ENCODE data around the gene GFRA1.

Gene GFRA1

GRCh38 chr10:116272440-116273283 lies at the start of gene GFRA1:
TSS of gene GFRA1 (minus strand) at chr10:116273206. CDS start at chr10:116272029, 1,177 bp downstream.
- DNase-seq (ENCODE audit: low read depth in 2 of 2): no peak

DNA sequence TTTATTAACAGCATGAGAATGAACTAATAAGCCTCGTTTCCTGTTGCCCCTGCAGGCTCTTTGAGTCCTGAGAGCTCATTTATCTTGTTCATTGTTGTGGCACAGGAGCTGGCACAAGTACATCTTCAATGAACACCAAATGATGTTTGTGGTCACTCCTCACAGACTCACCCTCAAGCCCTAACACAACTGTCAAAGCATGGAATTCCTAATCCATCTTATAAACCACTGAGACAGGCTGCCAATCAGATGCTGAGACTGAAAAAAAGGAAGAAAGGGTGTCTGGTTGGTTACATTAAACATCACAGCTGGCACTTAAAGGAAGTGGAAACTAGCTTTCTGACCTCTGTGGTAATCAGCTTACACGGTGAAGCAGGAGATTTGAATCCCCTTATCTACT lies 43.5 kb upstream of the GFRA1 start:
- DNase-seq (ENCODE audit: low read depth in 2 of 2): no peak

DNA sequence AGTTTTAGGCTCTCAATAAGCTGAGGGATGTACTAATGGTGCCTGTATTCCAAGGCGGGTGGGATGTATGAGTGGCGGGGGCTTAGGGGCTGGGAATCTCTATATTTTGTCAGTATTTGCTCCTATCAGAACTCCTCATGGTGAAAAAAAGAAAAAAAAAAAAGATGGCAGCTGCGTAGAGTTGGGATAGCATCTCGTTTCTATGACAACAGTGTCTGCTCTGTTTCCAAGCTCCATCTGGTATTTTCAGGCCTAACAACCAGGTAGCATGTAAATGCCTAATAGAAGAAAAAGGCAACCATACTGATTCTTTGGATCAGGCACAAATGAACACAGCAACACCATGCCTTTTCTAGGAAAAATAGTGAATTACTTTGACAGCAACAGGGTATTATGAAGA lies 39.5 kb upstream of the GFRA1 start:
- DNase-seq (ENCODE audit: low read depth in 2 of 2): no peak

DNA sequence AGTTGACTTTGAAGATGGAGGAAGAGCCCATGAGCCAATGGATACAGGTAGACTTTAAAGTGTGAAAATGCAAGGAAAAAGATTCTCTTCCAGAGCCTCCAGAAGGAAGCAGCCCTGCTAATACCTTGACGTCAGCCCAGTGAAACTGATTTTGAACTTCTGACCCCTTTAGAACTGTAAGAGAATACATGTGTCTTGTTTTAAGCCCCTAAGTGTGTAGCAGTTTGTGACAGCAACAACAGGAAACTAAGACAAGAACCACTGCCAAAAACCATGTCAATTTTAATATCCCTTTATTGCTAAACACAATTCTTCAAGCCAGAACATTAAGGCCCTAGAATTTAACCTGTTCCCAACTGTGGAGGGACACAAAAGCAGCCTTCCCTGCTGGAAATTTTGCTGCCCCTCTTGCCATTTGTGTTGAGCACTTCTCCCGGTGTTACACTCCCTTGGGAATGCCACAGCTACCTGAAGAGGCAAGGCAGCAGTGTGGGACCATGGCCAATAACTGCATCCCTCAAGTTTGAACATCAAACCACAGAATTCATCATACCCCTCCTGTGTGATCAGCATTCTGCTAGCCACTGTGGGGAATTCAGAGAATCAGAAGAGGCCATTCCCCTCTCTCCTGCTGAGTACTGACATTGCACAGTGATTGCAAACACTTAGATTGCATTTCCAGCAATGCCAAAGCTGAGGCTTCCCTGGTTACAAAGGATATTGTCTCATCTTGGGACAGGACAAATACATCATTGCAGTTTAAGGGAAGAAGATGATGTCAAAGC lies 38.9 kb upstream of the GFRA1 start:
- DNase-seq (ENCODE audit: low read depth in 2 of 2): no peak

DNA sequence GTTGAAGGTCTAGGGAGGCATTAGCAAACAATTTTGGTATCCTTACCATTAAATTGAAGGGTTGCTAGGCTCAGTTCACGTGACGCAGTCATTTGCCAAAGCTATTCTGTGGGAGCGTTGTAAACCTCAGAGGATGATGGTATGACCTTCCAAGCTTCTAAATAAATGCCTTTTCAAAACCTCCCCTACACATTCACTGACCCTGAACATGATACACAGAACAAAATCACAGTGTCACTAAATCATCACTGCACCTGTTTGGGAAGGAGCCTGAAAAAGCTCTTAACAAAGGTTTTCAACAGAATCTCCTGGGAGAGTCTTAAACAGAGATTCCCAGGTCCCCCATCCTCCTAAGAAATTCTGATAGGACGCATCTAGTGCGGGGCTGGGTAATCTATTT lies 38.0 kb upstream of the GFRA1 start:
- DNase-seq (ENCODE audit: low read depth in 2 of 2): no peak

DNA sequence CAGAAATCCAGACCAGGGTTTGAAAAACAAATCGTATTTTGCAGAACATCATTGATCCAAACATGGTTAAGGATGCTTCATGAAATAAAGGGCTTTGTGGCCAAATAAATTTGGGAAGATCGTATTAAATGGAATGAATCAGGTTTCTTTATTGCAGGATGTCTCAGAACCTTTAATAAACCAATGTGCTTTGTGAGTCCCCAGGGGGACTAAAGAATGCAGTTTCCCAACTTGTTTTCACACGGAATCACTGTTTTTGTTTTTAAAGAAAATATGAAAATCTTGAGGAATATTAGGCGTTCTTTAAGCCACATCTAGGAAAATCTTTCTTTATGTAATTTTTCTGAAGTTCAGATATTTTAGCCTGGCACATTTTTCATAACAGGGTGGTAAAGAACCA lies 34.4 kb upstream of the GFRA1 start:
- DNase-seq (ENCODE audit: low read depth in 2 of 2): no peak

DNA sequence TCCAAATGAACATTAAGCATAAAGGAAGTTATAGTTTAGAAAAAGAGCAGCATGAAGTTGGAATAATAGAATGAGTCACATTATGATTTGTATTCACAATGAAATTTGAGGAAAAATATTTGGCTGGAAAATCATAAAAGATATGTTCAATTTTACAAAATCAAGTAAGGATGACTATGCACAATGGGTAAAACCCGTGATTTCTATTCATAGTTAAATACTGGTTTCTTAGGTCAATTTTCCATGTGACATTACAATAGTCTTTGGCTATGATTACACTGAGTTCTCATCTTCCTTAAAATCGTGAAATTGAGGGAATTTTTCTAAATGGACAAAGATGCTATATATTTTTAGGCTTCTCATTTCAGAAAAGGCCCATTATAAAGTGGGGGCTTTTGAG lies 33.8 kb upstream of the GFRA1 start:
- no peak for DNase-seq (ENCODE audit: low read depth in 2 of 2)

DNA sequence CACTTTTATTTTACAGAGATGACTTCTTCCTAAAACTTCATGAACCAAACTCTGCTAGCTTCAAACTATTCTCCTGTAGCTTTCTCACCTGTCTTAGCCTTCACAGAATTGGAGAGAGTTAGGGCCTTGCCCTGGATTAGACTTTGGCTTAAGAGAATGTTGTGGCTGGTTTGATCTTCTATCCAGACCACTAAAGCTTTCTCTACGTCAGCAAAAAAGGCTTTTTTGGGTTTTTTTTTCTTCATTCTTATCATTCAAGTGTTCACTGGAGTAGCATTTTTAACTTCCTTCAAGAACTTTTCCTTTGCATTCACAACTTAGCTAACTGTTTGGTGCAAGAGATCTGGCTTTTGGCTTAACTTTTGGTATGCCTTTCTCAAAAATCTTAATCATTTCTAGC lies 31.9 kb upstream of the GFRA1 start:
- no peak for DNase-seq (ENCODE audit: low read depth in 2 of 2)

DNA sequence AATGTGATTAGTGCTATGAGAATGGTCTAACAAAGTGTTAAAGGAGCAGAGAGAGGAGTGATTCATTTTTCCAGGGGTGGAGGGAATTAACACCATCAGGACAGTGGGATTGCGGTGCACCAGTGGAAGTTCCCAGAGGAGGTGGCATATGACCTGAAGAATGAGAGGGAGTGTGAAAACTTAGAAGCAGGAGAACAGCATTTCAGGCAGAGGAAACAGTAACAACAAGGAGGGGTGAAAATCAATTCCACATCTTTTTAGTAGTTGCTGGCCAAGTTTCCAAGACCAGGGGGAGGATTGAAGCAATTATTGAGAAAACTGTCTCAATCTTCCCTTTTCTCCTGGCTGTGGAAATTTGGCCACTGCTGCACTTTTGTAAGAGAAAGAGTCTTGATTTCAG lies 27.5 kb upstream of the GFRA1 start:
- DNase-seq (ENCODE audit: low read depth in 2 of 2): no peak

GRCh38 chr10:116298586-116298985 lies 25.6 kb upstream of the GFRA1 start:
- DNase-seq (ENCODE audit: low read depth in 2 of 2): no peak

DNA sequence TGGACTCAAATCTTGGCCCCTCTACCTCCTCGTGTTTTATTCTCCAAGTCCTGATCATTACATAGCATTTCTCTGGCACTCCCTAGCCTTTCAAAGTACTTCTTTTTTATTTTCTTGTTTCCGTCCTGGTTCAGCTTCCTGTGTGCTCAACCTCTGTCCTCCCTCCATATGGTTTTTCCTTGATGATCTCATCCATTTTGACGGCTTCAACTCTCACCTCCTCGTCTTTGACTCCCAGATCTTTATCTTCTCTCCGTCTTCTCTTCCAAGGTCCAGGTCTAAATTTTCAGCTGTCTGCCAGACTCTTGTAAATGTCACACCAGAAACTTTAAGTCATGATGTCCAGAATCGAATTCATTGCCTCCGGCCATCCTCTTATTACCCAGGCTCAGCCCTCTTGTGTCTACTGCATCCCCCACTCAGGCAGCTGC lies 23.3 kb upstream of the GFRA1 start:
- no peak for DNase-seq (ENCODE audit: low read depth in 2 of 2)

DNA sequence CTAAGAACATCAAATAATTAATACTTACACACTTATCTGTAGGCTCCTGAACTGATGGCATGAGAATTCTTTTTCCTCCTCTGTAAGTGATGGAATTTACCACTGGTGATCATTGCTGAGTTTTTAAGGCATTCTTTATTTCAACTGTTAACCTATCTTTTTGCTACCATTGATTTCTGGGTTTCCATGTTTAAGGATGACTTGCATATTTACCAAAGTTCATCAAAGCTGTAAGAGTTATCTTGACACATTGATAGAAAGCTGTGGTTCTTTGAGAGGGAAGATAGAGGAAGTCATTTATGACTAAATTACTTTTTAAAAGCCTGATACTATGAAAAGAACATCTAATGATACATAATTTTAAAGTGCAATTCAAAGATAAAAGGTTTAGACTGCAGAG lies 19.5 kb upstream of the GFRA1 start:
- no peak for DNase-seq (ENCODE audit: low read depth in 2 of 2)

DNA sequence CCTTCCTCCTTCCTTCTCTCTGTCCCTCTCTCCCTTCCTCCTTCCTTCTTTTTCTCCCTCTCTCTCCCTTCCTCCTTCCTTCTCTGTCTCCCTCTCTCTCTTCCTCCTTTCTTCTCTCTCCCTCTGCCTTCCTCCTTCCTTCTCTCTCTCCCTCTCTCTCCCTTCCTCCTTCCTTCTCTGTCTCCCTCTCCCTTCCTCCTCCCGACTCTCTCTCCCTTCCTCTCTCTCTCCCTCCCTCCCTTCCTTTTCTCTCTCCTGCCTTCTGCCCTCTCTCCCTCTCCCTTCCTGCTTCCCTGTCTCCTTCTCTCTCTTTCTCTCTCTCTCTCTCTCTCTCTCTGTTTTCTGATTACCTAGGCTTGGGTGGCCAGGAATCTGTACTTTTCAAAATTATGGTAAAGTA lies 16.6 kb upstream of the GFRA1 start:
- no peak for DNase-seq (ENCODE audit: low read depth in 2 of 2)

- no peak for DNase-seq (ENCODE audit: low read depth in 2 of 2)
Observed at GRCh38 chr10:116287906-116288501, 15.0 kb upstream of the GFRA1 start.

DNA sequence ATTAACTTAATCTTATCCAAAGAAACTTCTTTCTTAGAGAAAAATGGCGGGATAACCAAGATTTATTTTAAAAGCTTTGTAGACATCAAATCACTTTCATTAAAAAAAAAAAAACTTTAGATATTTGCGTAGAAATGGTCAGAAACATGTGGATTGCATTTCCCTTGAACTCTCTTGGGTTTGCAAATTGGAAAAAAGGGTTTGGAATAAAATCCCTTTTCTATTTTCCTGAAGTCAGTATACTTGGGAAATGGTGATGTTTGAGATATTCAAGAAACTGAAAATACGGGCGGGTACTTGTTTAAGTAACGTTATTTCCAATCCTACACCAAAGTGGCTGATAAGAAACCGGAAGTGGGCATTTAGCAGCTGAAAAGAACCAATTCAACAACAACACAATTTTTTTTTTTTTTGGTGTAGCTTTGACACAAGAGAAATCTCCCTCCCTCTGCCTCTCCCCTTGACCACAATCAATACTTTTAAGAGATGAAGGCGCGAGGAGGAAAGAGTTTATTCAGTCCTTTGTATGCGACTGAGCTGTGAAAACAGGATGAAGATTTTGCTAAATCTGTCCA lies 13.7 kb upstream of the GFRA1 start:
- no peak for DNase-seq (ENCODE audit: low read depth in 2 of 2)

- DNase-seq (ENCODE audit: low read depth in 2 of 2): no peak
Observed at GRCh38 chr10:116281775-116282174, 8.8 kb upstream of the GFRA1 start.

GRCh38 chr10:116278846-116279245 lies 5.8 kb upstream of the GFRA1 start:
- DNase-seq (ENCODE audit: low read depth in 2 of 2): no peak

DNA sequence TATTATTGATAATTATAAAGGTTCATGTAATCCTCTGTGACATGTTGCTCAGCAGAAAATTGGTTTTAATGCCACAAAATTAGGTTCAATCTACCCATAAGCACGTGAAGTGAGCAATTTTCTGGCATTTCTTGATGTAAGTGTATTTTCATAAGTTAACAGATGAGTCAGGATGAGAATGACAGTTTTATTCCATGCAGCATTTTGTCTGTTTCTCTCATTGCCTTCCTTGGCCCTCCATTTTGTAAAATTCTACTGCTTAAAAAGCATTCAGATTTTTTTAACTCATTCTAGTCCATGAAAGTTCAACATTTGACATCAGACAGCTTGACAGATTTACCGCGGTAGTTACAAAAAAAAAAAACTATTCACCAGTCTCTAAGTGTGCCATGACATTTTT lies 4.0 kb upstream of the GFRA1 start:
- DNase-seq (ENCODE audit: low read depth in 2 of 2): no peak

DNA sequence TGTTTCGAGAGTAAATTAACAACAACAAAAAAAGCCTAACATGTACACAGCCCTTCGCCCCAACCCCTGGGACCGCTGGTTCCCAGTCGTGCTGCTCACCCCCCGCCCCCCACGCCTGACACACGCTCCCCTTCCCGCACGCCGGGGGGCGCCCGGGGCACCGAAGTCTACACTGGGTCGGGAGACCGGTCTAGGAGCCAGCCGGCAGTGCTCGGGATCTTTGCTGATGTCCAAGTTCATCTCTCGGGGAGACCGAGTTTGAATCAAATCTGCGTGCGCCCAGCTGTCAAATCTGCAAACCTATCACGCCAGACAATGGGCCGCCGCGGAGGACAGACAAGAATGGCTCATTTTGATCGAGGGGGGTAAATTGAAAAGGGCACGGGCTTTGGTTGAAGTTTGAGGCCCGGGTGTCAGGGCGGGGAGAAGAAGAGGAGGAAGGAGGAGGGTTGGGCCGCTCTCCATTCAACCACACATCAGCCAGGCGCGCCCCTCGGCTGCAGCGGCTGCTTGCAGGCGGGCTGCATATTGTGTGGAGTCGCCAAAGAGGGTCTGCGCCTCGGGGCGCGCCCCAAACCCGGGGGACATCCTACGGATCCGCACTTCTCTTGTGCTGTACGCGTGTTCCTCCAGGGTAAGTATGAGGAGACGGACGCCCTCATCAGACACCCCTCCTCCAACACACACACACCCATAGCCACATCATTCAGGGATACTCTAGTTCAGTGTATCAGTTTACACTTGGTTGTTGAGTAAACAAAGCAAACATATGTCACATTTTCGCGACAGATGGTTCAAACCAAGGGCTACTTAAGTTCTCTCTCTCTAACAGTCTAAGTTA lies 1.3 kb upstream of the GFRA1 start:
- no peak for DNase-seq (ENCODE audit: low read depth in 2 of 2)

GRCh38 chr10:116271593-116272439 lies 1.2 kb downstream of the GFRA1 start:
- no peak for DNase-seq (ENCODE audit: low read depth in 2 of 2)
